Motor neuron (in vitro differentiated cells): ENCODE data around the gene ZNF662. TPM values are rescaled to one million over a fixed set of nuclear protein-coding genes. Genes with fewer than 3 reads are reported as not detected.
A peak's percentile ranks its signal among the peaks of the same experiment; 100 is the strongest.

Experiments
- ATAC-seq, 8 experiments: fragments of 200-7000 bp; cut with Tn5 transposase; replicated peaks in 6 of 8; 2 replicates each; pipeline ENCODE4 v1.8.0; 2021; ENCODE audit warnings: mild to moderate bottlenecking in 8 of 8, moderate library complexity in 8 of 8
- H3K27ac ChIP-seq, 2 donors: fragments of 250-450 bp; sonication (Bioruptor Pico); 2 replicates each; pipeline ENCODE4 v1.9.0; 2021; ENCODE audit warnings: antibody characterized with exemption in 2 of 2, mild to moderate bottlenecking in 2 of 2, moderate library complexity in 1 of 2
- H3K4me1 ChIP-seq, 2 donors: fragments of 250-450 bp; sonication (Bioruptor Pico); replicated peaks in 1 of 2; 2 replicates each; pipeline ENCODE4 v1.6.1; 2021; ENCODE audit warnings: antibody characterized with exemption in 2 of 2, mild to moderate bottlenecking in 2 of 2, moderate library complexity in 1 of 2
- H3K4me3 ChIP-seq, 5 donors: fragments of 250-450 bp; sonication (Bioruptor Pico); 2 replicates each; pipeline ENCODE4 v1.9.0; 2021; ENCODE audit warnings: antibody characterized with exemption in 5 of 5, mild to moderate bottlenecking in 5 of 5, moderate library complexity in 4 of 5
- WGBS, 10 experiments: fragments of 450-650 bp; shearing (Covaris generic); methylation state at CpG; one replicate each; pipeline ENCODE4 v1.0.0; 2022; 5-methylcytosine and 5-hydroxymethylcytosine counted together
- in situ Hi-C, 9 experiments: fragments of 400-800 bp; cut with MboI; loops; one replicate each; pipeline ENCODE4 v1.15.0; 2021; ENCODE audit warnings: low sequenced_read_pairs in 9 of 9, low pct_unique_long_range_greater_than_20kb in 2 of 9; ENCODE audit not compliant: unreplicated experiment in 9 of 9
- total RNA-seq, 8 experiments: library from RNA; unstranded; fragments of 300-600 nt; gene quantifications; 2 replicates each; pipeline versions ENCODE4 v1.2.3 to v1.2.4, GENCODE V29; 2022

Gene ZNF662
- 10 to 100 TPM in 1 of 8 experiments, 1 to 10 TPM in 5, under 1 TPM in 1, not detected in 1; 0.35 to 10.3 (median 6.3) TPM for total RNA-seq

DNA sequence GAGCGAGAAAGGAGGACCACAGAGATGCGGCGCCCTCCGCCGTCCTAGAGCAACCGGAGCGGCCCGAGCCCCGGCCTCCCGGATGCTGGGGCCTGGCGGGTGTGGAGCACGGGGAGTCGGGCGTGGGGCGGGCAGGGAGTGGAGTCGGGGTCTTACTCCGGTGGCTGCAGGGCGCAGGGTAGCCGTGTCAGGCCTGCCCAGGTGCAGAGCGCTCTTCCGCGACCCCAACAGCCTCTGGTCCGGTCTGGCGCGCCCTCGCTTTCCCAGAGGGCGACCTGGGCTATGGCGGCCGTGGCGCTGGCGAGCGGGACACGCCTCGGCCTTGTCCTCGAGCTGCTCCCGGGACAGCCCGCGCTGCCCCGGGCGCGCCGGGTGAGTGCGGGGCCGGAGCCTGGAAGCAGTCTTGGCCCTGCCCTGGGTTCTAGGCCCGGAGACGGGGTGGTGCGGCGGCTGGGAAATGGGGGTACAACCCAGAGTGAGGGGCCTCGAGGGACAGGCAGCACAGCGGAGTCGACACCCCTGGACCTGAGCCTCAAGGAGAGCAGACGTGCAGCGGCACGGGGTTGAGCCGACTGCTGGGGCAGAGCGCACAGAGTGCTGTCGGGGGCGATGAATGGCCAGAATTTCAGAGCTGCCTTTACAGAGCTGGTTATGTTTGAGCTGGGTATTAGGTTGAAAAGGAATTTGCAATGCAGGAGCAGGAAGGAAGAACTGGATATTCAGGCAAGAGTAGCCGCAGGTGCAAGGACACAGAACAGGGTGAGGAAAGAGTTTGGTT lies at the start of gene ZNF662:
Gene ZNF662 (plus strand): TSS at position 73 of the 778 bp plus-strand sequence. CDS start 1,973 bp downstream, outside the sequence.
- peak in 7 of 8 experiments; percentile 70 to 94 (median 89) for ATAC-seq
- in situ Hi-C loops: no loop called here
- H3K4me3 ChIP-seq: peak within 1 kb of the TSS in 3 of 5 donors; percentile 23 to 61 (median 37)
- H3K4me1 ChIP-seq: peaks cover 0 to 3% of the 10 kb centered on the region in 2 donors
- peak within 1 kb of the TSS in 1 of 2 donors; percentile 25 for H3K27ac ChIP-seq
- WGBS, 10 experiments: 0 to 94% (median 14%) methylated on average over 1 to 14 of the region's 59 CpGs; no CpG with 5 or more reads in 4 of the 10 experiments

DNA sequence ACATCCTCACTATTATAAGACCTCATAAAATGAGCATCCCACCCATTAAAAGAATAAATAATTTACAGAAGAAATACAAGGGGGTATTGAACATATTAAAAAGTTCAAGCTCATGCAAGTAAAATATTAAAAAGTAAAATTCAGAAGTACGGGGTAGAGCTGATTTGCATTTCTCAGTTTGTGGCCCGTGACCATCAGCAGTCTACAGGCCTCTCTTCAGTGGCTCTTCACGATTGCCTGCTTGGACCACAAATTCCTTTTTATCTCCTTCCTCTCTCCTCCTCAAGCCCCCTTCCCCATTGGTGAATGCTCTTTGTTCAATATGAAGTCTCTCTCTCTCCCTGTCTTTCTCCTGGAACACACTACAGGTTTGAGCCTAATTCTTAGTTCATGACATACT lies 49.4 kb upstream of the ZNF662 start:
- in situ Hi-C loops: no loop called here
- 6 to 96% (median 77%) methylated on average over 2 to 3 of the region's 3 CpGs; no CpG with 5 or more reads in 2 of the 10 experiments for WGBS, 10 experiments
- H3K27ac ChIP-seq: no peak overlapping the region
- H3K4me3 ChIP-seq: no peak overlapping the region
- no peak for ATAC-seq
- H3K4me1 ChIP-seq: no peaks in the 10 kb centered on the region

DNA sequence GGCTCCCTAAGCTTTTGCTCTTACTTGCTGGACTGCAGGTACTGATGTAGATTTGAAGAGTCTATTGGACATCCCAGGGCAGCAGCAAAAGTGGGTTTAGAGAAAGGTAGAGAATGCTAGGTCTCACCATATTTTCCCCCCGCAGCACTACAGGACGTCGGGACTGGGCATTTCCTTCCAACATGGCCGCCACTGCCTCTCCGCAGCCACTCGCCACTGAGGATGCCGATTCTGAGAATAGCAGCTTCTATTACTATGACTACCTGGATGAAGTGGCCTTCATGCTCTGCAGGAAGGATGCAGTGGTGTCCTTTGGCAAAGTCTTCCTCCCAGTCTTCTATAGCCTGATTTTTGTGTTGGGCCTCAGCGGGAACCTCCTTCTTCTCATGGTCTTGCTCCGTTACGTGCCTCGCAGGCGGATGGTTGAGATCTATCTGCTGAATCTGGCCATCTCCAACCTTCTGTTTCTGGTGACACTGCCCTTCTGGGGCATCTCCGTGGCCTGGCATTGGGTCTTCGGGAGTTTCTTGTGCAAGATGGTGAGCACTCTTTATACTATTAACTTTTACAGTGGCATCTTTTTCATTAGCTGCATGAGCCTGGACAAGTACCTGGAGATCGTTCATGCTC lies 41.5 kb upstream of the ZNF662 start:
- no peak for ATAC-seq
- Histone ChIP-seq H3K4me1 (no peaks in the 10 kb centered on the region), H3K27ac (no peak overlapping the region), H3K4me3 (no peak overlapping the region)
- WGBS, 10 experiments: 20 to 100% (median 87%) methylated on average over 1 to 10 of the region's 15 CpGs; no CpG with 5 or more reads in 2 of the 10 experiments
- in situ Hi-C loops: no loop called here

DNA sequence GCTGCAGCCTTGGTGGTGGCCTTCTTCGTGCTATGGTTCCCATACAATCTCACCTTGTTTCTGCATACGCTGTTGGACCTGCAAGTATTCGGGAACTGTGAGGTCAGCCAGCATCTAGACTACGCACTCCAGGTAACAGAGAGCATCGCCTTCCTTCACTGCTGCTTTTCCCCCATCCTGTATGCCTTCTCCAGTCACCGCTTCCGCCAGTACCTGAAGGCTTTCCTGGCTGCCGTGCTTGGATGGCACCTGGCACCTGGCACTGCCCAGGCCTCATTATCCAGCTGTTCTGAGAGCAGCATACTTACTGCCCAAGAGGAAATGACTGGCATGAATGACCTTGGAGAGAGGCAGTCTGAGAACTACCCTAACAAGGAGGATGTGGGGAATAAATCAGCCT lies 40.7 kb upstream of the ZNF662 start:
- whole genome bisulfite sequencing, 10 experiments: 60 to 95% (median 82%) methylated on average over 2 to 7 of the region's 8 CpGs; no CpG with 5 or more reads in 4 of the 10 experiments
- no peak overlapping the region for H3K4me3 ChIP-seq
- in situ Hi-C loops: no loop called here
- H3K27ac ChIP-seq: no peak overlapping the region
- H3K4me1 ChIP-seq: no peaks in the 10 kb centered on the region
- ATAC-seq: no peak

DNA sequence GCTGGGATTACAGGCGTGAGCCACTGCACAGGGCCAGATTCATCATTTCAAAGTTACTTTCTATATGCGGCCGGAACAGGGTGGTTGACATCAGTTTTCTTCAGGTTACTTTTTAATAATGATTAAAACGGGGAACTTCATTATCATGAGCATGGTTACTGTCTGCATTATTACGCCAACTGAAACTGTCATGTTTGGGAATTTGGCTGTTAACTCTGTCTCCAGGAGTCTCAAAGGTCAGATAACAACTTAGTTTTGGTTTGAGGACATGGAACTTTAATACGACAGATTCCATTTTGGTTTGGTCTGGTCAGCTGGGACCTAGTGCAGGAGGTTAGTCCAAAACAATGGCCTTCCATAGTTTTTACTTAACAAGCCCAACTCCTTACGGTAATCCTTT lies 38.8 kb upstream of the ZNF662 start:
- in situ Hi-C loops: no loop called here
- Histone ChIP-seq H3K4me1 (no peaks in the 10 kb centered on the region), H3K27ac (no peak overlapping the region), H3K4me3 (no peak overlapping the region)
- ATAC-seq: no peak
- WGBS, 10 experiments: 33 to 100% (median 83%) methylated on average over 1 to 7 of the region's 7 CpGs

DNA sequence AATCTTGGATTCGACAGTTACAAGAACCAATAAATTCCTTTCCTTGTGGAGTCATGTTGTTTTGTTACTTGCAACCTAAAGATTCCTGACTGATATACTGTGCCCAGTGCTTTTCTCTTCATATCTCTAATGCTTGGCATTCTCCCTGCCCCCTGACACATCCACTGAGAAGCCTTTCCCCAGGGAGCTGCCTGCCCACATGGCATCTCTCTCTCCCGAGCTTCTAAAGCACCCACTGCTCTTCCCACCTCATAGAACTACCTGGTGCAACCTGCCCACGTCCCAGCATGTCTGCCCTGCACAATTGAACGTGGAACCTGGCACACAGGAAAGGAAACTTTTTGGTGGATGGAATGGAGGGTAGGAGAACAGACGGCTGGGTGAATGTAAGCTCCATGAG lies 37.1 kb upstream of the ZNF662 start:
- in situ Hi-C loops: no loop called here
- H3K4me1 ChIP-seq: no peaks in the 10 kb centered on the region
- ATAC-seq: no peak
- no peak overlapping the region for H3K27ac ChIP-seq
- H3K4me3 ChIP-seq: no peak overlapping the region
- WGBS, 10 experiments: 20 to 50% (median 36%) methylated on average over 1 to 4 of the region's 5 CpGs; no CpG with 5 or more reads in 2 of the 10 experiments

DNA sequence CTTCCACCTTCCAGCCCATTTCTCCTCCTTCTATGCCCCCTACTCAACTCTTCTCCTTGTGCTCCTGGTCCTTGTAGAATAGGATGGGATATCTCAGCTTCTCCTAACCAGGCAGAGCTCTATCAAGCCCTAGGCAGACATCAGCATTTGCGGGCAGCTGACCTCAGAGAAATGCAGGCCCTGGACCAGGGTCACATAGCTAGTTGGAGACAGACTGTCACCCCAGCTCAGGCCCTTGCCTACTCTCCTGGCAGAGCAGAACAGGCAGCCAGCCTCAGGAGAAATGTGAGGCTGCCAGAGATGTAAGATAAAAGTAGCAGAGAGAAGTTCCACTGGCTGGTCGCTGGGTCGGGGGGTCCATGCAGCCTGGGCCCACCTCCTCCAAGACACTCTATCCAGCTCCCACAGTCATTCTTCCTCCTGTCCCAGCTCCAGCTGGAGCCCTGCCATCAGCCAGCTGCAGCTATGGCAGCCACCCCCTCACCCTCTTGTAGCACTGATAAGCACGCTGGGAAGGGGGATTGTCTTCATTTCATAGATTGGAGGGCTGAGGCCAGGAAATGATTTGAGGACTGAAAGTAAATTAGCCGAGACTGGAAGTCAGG lies 34.2 kb upstream of the ZNF662 start:
- no peaks in the 10 kb centered on the region for H3K4me1 ChIP-seq
- H3K4me3 ChIP-seq: no peak overlapping the region
- WGBS, 10 experiments: 10 to 89% (median 67%) methylated on average over 1 to 2 of the region's 5 CpGs; no CpG with 5 or more reads in 4 of the 10 experiments
- H3K27ac ChIP-seq: no peak overlapping the region
- ATAC-seq: peak in 1 of 8 experiments; percentile 49
- in situ Hi-C loops: no loop called here

DNA sequence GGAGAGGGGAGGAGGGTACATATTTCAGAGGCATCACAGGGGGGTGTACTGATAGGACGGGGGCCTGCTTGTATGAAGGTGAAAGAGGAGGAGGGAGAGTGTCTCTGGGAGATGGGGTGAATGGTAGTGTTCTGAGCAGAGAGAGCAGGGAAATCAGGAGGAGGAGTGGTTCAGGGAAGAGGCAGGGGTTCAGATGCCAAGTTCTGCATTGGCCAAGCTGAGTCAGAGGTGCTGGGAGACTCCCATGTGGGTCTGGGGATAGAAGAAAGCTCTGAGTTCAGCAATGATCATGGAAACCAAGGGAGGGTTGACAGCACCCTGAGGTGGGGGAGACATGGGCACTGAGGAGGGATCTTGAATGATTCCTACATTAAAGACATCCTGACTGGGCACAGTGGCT lies 33.2 kb upstream of the ZNF662 start:
- 22 to 67% (median 65%) methylated on average over 1 of the region's 1 CpG; no CpG with 5 or more reads in 6 of the 10 experiments for WGBS, 10 experiments
- no peak for ATAC-seq
- no peak overlapping the region for H3K4me3 ChIP-seq
- in situ Hi-C loops: no loop called here
- no peaks in the 10 kb centered on the region for H3K4me1 ChIP-seq
- no peak overlapping the region for H3K27ac ChIP-seq

DNA sequence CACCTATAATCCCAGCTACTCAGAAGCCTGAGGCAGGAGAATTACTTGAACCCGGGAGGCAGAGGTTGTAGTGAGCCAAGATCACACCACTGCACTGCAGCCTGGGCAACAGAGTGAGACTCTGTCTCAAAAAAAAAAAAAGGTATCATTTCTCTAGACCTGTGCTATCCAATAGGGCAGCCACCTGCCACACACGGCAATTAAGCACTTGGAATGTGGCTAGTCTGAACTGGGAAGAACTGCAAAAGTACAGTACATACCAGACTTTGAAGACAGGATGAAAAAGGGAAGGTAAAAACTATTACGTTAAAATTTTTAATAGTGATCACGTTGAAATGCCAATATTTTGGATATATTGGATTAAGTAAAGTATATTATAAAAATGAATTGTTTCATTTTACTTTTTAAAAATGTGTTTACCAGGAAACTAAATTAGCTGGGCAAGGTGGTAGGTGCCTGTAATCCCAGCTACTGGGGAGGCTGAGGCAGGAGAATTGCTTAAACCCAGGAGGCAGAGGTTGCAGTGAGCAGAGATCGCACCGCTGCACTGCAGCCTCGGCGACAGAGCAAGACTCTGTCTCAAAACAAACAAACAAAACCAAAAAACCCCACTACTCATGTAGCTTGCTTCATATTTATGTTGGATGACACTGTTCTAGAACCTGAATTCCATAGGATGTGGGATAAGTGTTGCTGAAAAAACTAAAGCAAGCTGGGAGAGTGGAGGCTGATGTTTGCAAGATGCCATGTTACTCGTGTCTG lies 32.5 kb upstream of the ZNF662 start:
- no peak for ATAC-seq
- WGBS, 10 experiments: 36 to 100% (median 83%) methylated on average over 3 to 8 of the region's 9 CpGs
- in situ Hi-C loops: no loop called here

DNA sequence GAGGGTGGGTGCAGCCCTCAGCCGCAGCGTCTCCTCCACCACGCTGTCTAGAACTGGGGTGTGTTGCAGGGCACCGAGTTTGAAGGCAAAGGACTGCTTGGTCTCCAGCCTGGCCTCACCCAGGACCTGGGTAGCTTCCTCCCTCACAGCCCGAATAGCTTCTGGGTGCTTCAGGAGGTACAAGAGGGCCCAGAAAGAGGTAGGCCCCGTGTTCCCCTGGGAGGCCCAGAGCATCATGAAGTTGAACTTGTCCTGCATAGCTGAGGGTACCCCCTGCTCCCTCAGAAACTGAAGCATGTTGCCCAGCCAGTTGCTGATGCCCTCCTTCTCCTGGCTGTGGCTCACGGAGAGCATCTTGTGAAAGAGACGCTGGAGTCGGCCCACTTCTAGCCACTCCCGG lies 31.2 kb upstream of the ZNF662 start:
- H3K4me3 ChIP-seq: no peak overlapping the region
- H3K4me1 ChIP-seq: no peaks in the 10 kb centered on the region
- in situ Hi-C loops: no loop called here
- no peak overlapping the region for H3K27ac ChIP-seq
- 20 to 100% (median 83%) methylated on average over 1 to 3 of the region's 10 CpGs; no CpG with 5 or more reads in 4 of the 10 experiments for WGBS, 10 experiments
- no peak for ATAC-seq

More for the DNA sequence above, 32.5 kb upstream of the ZNF662 start:
- Histone ChIP-seq H3K27ac (no peak overlapping the region), H3K4me1 (no peaks in the 10 kb centered on the region), H3K4me3 (no peak overlapping the region)

DNA sequence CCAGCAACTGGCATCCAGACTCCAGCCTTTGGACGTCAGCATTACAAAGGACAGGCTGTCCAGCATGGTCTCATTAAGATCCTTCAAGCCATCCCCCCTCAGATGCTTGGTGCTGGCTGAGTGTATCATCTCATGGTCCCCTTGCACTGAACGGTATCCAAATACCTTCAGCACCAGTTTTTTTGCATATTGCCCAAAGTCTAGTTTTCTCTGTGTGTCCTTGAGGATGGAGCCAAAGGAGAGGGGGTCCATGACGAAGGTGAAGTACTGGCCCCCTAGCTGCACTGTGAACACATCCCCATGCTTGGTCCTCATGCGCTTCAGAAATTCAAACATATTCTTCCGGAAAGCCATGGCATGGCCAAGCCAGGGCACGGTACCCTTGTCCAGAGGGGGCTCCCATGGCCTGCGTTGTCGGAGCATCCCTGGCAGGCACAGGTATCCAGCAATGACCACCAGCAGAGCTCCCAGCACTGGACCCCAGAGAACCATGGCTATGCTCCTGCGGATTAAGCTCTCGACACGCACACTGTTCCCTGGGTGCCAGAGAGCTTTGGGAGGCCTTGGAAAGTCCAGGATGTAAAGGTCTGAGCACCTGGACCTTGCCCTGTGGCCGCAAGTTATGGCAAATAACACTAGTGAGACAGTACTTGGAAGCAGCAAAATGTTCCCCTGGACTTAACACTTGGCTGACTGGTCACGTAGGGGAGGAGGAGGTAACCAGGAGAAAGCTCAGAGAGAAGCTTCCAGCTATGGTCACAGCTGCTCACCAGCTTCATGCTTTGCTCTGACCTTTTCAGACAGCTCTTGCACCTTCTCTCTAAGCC lies 30.4 kb upstream of the ZNF662 start, which contains the start of gene CYP8B1:
Gene CYP8B1 (minus strand): TSS at position 555 of the 827 bp plus-strand sequence. CDS start 63 bp downstream, at position 492.
- Histone ChIP-seq H3K4me3 (no peak within 1 kb of the TSS), H3K27ac (no peak within 1 kb of the TSS), H3K4me1 (no peaks in the 10 kb centered on the region)
- 19 to 96% (median 73%) methylated on average over 1 to 9 of the region's 13 CpGs; no CpG with 5 or more reads in 2 of the 10 experiments for WGBS, 10 experiments
- ATAC-seq: no peak
- in situ Hi-C loops: no loop called here

DNA sequence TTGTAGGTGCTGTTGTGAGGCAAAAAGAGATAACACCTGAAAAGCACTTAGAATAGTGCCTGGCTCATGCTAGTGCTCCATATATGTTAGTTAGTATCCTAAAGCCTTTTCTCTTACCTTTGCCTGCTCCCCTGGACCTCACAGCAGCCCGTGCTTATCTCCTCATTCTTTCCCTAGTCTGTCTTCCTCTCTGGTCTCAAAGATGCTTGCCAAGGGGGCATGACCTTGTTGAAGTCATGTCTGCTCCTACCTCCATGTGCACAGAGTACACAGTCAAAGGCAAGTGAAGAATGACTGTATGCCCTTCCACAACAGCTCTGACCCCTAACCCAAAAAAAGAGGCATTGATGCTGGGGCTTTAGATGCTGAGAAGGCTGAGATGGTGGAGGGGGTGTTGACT lies 29.5 kb upstream of the ZNF662 start:
- no peak overlapping the region for H3K27ac ChIP-seq
- H3K4me3 ChIP-seq: no peak overlapping the region
- ATAC-seq: no peak
- in situ Hi-C loops: no loop called here
- 71% methylated on average over 1 of the region's 1 CpG; no CpG with 5 or more reads in 9 of the 10 experiments for WGBS, 10 experiments
- peaks cover 0 to under 1% of the 10 kb centered on the region in 2 donors for H3K4me1 ChIP-seq
